ENCODE results near the gene TCEA2. TPM values are rescaled to one million over a fixed set of nuclear protein-coding genes. Genes with fewer than 3 reads are reported as not detected.

TCEA2 gene
- total and polyA plus RNA-seq, 2 of the 13 experiments (the other 11 are each of a cell fraction or from before 2014, with no cell fraction given), result 28.1 to 33.7 TPM

DNA sequence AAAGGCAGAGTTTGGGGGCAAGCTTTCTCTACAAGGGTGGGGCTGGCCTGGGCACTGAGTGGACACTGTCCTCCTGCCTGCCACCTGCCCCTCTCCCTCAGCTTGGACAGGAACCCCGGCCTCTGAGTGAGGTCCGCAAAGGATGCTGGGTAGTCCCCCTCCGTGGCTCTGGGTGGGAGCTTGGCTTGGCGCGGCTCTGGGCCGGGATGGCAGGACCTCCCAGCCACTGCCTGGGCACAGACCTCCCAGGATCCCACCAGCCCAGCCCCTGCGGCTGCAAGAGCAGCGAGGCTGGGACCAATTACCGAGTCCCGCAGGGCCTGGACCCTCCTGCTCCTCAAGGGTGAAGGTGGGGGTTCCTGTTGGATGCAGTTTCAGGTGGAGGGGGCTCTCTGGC is 10.7 kb upstream of the TCEA2 start (continued):
- TF ChIP-seq CHCHD3 (CRISPR knock-in tag; IDR thresholded peaks at IDR 0.05), result no peak
- TF ChIP-seq, protein P1, sequence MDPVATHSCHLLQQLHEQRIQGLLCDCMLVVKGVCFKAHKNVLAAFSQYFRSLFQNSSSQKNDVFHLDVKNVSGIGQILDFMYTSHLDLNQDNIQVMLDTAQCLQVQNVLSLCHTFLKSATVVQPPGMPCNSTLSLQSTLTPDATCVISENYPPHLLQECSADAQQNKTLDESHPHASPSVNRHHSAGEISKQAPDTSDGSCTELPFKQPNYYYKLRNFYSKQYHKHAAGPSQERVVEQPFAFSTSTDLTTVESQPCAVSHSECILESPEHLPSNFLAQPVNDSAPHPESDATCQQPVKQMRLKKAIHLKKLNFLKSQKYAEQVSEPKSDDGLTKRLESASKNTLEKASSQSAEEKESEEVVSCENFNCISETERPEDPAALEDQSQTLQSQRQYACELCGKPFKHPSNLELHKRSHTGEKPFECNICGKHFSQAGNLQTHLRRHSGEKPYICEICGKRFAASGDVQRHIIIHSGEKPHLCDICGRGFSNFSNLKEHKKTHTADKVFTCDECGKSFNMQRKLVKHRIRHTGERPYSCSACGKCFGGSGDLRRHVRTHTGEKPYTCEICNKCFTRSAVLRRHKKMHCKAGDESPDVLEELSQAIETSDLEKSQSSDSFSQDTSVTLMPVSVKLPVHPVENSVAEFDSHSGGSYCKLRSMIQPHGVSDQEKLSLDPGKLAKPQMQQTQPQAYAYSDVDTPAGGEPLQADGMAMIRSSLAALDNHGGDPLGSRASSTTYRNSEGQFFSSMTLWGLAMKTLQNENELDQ (CRISPR knock-in tag; IDR thresholded peaks at IDR 0.05; ENCODE audit: borderline replicate concordance), result no peak
- TF ChIP-seq SRSF1 (optimal IDR thresholded peaks at IDR 0.05; ENCODE audit: low read depth, low read length), result peak; percentile 4
- TF ChIP-seq ZNF773 (CRISPR knock-in tag; IDR thresholded peaks at IDR 0.05; ENCODE audit: borderline replicate concordance), result 0 out of 2 replicates have a peak, but pooled peaks have one; percentile 3
- TF ChIP-seq ZNF24 (IDR thresholded peaks at IDR 0.05), result no peak
- TF ChIP-seq, protein P2, sequence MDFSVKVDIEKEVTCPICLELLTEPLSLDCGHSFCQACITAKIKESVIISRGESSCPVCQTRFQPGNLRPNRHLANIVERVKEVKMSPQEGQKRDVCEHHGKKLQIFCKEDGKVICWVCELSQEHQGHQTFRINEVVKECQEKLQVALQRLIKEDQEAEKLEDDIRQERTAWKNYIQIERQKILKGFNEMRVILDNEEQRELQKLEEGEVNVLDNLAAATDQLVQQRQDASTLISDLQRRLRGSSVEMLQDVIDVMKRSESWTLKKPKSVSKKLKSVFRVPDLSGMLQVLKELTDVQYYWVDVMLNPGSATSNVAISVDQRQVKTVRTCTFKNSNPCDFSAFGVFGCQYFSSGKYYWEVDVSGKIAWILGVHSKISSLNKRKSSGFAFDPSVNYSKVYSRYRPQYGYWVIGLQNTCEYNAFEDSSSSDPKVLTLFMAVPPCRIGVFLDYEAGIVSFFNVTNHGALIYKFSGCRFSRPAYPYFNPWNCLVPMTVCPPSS (IDR thresholded peaks at IDR 0.05), result no peak
- TF ChIP-seq ARID2 (CRISPR knock-in tag; IDR thresholded peaks at IDR 0.05; ENCODE audit: borderline replicate concordance), result no peak
- TF ChIP-seq CBX2 (IDR thresholded peaks at IDR 0.05; ENCODE audit: low read depth, low read length), result no peak
- no peak for TF ChIP-seq CBX2 (CRISPR knock-in tag; IDR thresholded peaks at IDR 0.05; ENCODE audit: low read depth)
- peak; percentile 23 for TF ChIP-seq CENPT (CRISPR knock-in tag; IDR thresholded peaks at IDR 0.05; ENCODE audit: low read depth)
- no peak for TF ChIP-seq PHF8 (CRISPR knock-in tag; IDR thresholded peaks at IDR 0.05)
- TF ChIP-seq ZNF33A (CRISPR knock-in tag; IDR thresholded peaks at IDR 0.05; ENCODE audit: borderline replicate concordance), result no peak
- TF ChIP-seq, protein P3, sequence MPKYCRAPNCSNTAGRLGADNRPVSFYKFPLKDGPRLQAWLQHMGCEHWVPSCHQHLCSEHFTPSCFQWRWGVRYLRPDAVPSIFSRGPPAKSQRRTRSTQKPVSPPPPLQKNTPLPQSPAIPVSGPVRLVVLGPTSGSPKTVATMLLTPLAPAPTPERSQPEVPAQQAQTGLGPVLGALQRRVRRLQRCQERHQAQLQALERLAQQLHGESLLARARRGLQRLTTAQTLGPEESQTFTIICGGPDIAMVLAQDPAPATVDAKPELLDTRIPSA (CRISPR knock-in tag; IDR thresholded peaks at IDR 0.05; ENCODE audit: borderline replicate concordance), result 0 out of 2 replicates have a peak, but pooled peaks have one; percentile 3
- TF ChIP-seq, protein P4, sequence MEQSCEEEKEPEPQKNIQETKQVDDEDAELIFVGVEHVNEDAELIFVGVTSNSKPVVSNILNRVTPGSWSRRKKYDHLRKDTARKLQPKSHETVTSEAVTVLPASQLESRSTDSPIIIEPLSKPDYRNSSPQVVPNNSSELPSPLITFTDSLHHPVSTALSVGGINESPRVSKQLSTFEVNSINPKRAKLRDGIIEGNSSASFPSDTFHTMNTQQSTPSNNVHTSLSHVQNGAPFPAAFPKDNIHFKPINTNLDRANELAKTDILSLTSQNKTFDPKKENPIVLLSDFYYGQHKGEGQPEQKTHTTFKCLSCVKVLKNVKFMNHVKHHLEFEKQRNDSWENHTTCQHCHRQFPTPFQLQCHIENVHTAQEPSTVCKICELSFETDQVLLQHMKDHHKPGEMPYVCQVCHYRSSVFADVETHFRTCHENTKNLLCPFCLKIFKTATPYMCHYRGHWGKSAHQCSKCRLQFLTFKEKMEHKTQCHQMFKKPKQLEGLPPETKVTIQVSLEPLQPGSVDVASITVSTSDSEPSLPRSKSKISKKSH (CRISPR knock-in tag; IDR thresholded peaks at IDR 0.05; ENCODE audit: borderline replicate concordance), result no peak
- 0 out of 2 replicates have a peak, but pooled peaks have one; percentile 28 for TF ChIP-seq ZFP90 (CRISPR knock-in tag; IDR thresholded peaks at IDR 0.05; ENCODE audit: borderline replicate concordance)
- TF ChIP-seq, protein P5, sequence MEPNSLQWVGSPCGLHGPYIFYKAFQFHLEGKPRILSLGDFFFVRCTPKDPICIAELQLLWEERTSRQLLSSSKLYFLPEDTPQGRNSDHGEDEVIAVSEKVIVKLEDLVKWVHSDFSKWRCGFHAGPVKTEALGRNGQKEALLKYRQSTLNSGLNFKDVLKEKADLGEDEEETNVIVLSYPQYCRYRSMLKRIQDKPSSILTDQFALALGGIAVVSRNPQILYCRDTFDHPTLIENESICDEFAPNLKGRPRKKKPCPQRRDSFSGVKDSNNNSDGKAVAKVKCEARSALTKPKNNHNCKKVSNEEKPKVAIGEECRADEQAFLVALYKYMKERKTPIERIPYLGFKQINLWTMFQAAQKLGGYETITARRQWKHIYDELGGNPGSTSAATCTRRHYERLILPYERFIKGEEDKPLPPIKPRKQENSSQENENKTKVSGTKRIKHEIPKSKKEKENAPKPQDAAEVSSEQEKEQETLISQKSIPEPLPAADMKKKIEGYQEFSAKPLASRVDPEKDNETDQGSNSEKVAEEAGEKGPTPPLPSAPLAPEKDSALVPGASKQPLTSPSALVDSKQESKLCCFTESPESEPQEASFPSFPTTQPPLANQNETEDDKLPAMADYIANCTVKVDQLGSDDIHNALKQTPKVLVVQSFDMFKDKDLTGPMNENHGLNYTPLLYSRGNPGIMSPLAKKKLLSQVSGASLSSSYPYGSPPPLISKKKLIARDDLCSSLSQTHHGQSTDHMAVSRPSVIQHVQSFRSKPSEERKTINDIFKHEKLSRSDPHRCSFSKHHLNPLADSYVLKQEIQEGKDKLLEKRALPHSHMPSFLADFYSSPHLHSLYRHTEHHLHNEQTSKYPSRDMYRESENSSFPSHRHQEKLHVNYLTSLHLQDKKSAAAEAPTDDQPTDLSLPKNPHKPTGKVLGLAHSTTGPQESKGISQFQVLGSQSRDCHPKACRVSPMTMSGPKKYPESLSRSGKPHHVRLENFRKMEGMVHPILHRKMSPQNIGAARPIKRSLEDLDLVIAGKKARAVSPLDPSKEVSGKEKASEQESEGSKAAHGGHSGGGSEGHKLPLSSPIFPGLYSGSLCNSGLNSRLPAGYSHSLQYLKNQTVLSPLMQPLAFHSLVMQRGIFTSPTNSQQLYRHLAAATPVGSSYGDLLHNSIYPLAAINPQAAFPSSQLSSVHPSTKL (CRISPR knock-in tag; IDR thresholded peaks at IDR 0.05), result no peak
- TF ChIP-seq ZNF768 (CRISPR knock-in tag; IDR thresholded peaks at IDR 0.05), result no peak
- TF ChIP-seq KLF15 (CRISPR knock-in tag; IDR thresholded peaks at IDR 0.05; ENCODE audit: borderline replicate concordance), result no peak
- TF ChIP-seq STAG1 (CRISPR knock-in tag; IDR thresholded peaks at IDR 0.05), result no peak
